UCSD-AML1 (cell line): ENCODE results near the gene FNDC3B.
"Not testable (repeated sequence)": the region's sequence is repeated elsewhere in the genome, so short reads cannot be mapped to it uniquely, and the experiment has no call there.

Experiments used
- DNase-seq: peaks from one replicate; lab custom pipeline; 2025; ENCODE audit not compliant: unreplicated experiment; lab: John Stamatoyannopoulos, UW

FNDC3B gene

DNA sequence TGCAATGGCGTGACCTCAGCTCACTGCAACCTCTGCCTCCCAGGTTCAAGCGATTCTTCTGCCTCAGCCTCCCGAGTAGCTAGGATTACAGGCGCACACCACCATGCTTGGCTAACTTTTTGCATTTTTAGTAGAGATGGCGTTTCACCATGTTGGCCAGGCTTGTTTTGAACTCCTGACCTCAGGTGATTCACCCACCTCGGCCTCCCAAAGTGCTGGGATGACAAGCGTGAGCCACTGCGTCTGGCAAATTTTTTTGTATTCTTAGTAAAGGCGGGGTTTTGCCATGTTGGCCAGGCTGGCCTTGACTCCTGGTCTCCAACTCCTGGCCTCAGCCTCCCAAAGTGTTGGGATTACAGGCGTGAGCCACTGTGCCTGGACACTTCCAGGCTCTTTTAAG lies 215.9 kb downstream of the FNDC3B start:
- DNase-seq: not testable (repeated sequence)

GRCh38 chr3:172256101-172256734 lies 216.8 kb downstream of the FNDC3B start:
- no peak for DNase-seq

DNA sequence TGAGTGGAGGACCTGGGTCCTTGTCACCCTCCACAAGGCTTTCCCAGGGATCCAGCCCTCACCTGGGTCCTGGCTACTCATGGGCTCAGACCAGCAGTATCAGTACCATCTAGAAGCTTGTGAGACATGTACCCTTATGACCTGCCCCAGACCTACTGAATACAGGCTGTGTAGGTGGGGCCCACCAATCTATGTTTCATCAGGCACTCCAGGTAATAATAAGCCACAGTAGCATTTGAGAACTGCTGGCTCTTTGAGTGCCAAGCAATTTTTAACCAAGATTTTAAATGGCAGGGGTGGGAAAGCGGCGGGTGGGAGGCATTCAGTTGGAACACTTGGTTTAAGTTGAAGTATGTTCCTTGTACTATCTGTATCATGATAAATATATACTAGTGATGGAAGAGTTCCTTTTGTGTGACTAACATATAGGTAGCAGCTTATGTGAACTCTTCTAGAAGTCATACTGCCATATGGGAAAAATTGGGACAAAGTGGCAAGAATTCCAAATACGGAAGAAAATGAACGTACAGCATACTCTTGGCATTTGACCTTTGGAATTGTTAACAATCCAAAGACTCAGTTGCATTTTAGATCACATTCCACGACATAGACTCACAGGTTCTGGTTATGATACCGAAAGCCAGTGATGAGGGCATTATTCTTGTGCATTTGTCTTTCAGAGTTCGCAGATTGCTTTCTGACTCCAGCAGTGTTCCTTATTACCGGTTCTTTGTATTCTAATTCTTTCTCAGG lies 218.4 kb downstream of the FNDC3B start:
- DNase-seq: no peak

GRCh38 chr3:172258624-172259023 lies 219.2 kb downstream of the FNDC3B start:
- DNase-seq: no peak

- DNase-seq: no peak
Observed at GRCh38 chr3:172259111-172259541, 219.7 kb downstream of the FNDC3B start.

GRCh38 chr3:172259726-172260248 lies 220.4 kb downstream of the FNDC3B start:
- DNase-seq: no peak

DNA sequence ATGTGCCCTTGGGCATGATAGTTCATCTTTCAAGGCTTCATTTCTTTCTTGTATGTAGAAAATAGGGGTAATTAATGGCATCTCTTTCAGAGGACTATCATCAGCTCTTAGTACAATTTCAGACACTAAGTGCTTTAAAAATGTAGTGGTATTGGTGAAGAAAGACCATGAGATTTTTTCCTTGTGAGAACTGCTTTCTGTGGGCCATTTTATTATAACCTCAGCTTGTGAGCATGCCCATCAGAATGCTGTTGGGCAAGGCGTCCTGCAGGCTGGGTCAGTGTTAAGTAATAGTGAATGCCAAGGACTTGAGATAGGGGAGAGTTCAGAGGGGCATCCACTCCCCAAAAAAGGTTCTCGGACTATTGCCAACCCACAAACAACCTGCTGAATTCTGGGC lies 221.0 kb downstream of the FNDC3B start:
- no peak for DNase-seq

GRCh38 chr3:172261054-172261453 lies 221.7 kb downstream of the FNDC3B start:
- no peak for DNase-seq

GRCh38 chr3:172262991-172263608 lies 223.7 kb downstream of the FNDC3B start:
- DNase-seq: no peak

GRCh38 chr3:172263781-172264486 lies 224.6 kb downstream of the FNDC3B start:
- no peak for DNase-seq

DNA sequence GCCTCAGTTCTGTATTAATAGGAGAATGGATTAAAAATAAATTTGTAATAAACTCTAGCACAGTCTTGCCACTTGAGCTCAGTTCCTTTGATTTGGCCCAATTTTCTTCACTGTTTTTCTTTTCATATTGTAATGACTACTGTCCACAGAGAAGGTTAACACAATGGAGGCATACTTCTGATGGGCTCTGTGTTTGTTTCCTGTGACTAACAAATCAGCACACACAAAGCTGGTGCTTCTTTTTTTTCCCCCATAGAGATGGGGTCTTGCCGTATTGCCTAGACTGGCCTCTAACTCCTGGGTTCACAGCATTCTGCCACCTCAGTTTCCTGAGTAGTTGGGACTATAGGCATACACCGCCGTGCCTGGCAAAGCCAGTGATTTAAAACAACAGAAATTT lies 226.7 kb downstream of the FNDC3B start:
- DNase-seq: no peak

DNA sequence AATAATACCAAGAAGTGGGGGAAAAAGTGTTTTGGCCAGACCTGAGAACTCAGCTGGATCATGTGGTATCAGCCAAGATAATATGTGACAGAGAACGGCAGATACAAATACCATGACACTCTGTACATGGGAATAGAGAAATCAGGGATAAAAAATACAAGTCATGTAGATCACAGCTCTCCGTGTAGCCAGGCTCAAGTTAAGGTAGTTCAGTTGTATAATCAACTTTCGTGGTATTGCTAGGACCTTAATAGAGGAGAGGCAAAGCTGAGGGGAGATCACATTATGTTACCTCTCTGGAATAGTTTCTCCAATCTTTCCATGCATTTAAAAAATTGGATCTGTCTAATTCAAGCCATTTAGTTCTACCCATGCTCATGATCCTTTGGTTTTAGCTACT lies 229.0 kb downstream of the FNDC3B start:
- DNase-seq: no peak

DNA sequence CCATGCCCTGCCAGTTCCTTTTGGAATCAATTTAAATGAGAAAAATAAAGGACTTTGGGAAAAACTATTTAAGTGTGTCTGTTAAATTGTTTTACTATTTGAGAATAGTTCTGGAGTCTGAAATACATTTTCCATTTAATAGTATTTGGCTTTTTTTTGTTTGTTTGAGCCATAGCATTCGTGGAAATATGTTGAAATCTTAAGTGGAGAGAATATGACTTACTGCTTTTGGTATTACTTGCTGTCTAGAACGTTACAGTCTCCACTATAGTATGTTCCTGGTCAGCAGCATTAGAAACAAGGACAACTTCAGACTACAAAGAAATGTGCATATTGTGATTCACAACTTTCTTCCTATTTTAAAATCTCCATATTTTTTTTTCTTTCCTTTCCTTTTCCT lies 229.5 kb downstream of the FNDC3B start:
- DNase-seq: no peak

DNA sequence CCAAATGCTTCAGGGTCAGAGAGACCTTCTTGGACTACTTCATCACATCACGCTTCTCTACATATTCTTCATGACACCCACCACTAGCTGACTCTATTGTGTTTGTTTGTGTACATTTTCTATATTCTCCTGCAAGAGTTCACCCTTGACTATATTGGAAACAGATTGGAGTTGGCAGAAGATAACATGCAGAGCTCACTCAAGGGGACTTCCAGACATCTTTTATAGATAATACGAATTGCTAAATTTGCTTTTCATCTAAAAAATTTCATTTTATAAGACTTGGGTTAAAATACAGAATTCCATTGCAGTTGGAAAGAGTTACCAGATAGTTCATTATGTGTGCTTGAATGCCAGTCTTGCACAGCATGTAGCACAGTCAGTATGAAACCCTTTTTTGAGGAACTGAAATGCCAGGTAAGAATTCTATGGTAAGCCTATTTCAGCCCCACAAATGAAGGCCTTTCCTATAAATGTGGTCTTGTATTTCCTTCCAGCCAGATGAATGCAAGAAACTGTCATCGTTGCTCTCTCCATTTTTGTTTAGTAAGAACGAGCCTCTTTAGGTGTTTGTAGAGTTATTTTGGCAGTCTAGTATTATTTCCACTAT lies 231.3 kb downstream of the FNDC3B start:
- no peak for DNase-seq

DNA sequence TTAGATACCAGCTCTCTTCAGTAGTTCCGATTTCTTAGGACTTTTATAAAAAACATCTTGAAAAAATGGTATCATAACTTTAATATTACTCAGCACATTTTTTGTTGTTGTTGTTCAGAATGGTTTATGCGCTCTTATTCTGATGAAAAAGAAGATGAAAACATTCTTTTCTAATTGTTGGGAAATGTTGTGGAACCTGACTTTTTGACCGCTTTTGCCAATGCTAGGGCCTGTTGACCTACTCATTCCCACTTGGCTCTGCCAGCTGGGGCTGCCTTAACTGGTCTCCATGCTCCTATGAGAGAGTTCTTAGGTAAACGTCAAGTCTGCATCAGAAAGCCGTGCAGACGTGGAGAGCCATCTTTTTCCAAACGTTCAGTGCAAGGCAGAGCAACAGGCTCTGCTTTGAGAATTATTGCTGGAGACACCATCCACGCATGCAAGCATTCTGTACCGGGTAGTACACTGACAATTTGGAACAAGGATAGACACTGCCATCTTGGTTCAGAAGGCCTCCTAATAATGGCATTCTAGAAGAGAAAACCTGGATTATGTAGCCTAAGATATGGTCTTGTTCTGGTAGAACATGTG lies 232.1 kb downstream of the FNDC3B start:
- DNase-seq: no peak

- no peak for DNase-seq
Observed at GRCh38 chr3:172272698-172273097, 233.3 kb downstream of the FNDC3B start.

GRCh38 chr3:172273378-172273777 lies 234.0 kb downstream of the FNDC3B start:
- DNase-seq: no peak

- no peak for DNase-seq
Observed at GRCh38 chr3:172274906-172275305, 235.5 kb downstream of the FNDC3B start.

DNA sequence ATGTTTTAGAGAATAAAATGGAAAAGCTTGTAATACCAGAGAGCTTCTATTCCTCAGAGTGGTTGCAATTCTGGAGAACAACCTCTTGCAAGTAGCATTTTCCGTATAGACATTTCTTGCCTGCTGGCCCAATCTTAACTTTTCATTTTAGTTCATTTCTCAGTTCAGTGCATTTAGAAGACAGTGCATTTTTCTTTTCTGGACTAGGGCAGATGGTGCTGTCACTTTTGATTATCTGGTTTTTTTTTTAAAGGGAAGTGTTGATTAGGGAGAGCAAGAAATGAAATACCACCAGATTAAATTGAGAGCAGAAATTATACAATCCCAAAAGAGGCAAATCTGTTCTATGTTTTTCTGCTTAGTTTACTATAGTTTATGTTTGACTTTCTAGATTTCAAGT lies 236.2 kb downstream of the FNDC3B start:
- DNase-seq: no peak

GRCh38 chr3:172276103-172276502 lies 236.7 kb downstream of the FNDC3B start:
- no peak for DNase-seq
